H1 (cell line): Measurements from ENCODE around the gene COLQ. TPM values are rescaled to one million over a fixed set of nuclear protein-coding genes. Genes with fewer than 3 reads are reported as not detected.

Experiments used
- CHD2 ChIP-seq: IDR thresholded peaks from 2 replicates; pipeline ENCODE4 v1.6.1; 2012; ENCODE audit warnings: low read length, improper control_type of control experiment
- SP2 ChIP-seq: IDR thresholded peaks from 2 replicates; pipeline ENCODE4 v1.6.1; 2012; ENCODE audit warnings: mild to moderate bottlenecking, low read length, inconsistent platforms
- polyA plus RNA-seq, 7 experiments: library from polyadenylated mRNA; depleted of rRNA in 3 of 7; stranded (reverse) in 5 of 7; unstranded in 2 of 7; fragments of >200 nt in 5 of 7; fragments of 200-250 nt in 2 of 7; gene quantifications; 1 replicate in 5 of 7; 2 replicates in 1 of 7; 4 replicates in 1 of 7; pipeline versions ENCODE4 v1.2.1 to v1.2.3, GENCODE V29; 2011 to 2013; ENCODE audit warnings: missing spikeins in 2 of 7, mixed read lengths in 2 of 7
- total RNA-seq: library from RNA; stranded (reverse); fragmentation: NEBNext Ultra II Directional; extraction: Animal tissue kit (Norgen Biotek cat#: 25700); gene quantifications from 2 replicates; pipeline ENCODE4 v1.2.1, GENCODE V29; 2021

COLQ gene
- total and polyA plus RNA-seq, 2 of the 8 experiments (the other 6 are each of a cell fraction or from before 2014, with no cell fraction given): 1.5 to 1.9 TPM

DNA sequence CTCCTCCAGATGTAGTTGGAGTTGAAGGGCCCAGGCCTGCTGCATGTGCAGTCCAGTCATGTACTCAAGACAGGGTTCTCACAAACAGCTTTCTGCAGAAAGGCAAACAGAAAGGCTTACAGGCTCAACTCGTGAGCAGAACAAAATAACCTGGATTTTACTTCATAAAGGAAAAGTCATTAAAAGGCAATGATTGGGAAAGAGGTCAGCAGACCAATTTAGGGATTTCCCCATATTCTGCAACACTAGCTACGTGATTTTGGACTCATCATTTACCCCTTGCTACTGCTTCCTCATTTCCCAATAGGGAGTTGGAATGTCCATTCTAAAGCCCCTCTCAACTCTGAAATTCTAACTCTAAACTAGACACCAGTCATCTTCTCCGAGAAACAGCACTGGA lies 112.3 kb downstream of the COLQ start (continued):
- TF ChIP-seq CHD2: no peak
- TF ChIP-seq SP2: no peak
